ENCODE measurements around the gene MOB3B. TPM values are rescaled to one million over a fixed set of nuclear protein-coding genes. Genes with fewer than 3 reads are reported as not detected.

Gene MOB3B
- total RNA-seq, 1 donor from 2014 or later: 21.8 TPM

DNA sequence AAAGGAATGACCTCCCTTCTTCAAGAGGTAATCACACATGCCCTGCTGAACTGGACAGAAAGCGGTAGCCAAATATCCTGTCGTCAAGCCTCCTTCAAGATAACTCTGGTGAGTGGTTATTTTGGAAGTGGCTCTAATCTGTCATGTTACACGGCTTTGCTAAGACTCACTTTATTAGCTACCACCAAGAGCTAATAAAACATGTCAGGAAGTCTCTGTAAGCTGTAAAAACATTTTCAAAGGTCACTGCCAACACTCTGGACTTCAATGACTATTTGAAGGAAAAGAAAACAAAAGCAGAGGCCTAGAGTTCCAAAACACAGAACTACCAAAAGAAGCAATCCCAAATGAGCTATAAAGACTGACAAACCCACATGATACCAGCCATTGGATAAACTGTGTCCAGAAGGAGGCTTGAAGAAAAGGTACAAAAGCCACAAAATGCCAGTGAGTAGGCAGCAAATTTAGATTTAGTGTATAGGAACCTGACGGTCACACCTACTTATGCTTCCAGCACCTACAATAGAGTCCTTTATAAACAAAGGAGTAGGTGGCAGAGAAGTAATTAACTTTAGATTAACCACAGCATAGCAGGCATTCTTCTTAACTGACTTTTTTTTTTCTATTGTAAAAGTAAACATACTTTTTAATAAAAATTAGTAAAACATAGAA lies 135.3 kb downstream of the MOB3B start:
- no peaks in the 10 kb centered on the region for H3K36me3 Mint-ChIP-seq (ENCODE audit: low read depth)
- H3K4me1 Mint-ChIP-seq: peaks cover 46% of the 10 kb centered on the region
- no peak overlapping the region for H3K27ac Mint-ChIP-seq (ENCODE audit: unreplicated experiment)
- TF ChIP-seq, protein P1, sequence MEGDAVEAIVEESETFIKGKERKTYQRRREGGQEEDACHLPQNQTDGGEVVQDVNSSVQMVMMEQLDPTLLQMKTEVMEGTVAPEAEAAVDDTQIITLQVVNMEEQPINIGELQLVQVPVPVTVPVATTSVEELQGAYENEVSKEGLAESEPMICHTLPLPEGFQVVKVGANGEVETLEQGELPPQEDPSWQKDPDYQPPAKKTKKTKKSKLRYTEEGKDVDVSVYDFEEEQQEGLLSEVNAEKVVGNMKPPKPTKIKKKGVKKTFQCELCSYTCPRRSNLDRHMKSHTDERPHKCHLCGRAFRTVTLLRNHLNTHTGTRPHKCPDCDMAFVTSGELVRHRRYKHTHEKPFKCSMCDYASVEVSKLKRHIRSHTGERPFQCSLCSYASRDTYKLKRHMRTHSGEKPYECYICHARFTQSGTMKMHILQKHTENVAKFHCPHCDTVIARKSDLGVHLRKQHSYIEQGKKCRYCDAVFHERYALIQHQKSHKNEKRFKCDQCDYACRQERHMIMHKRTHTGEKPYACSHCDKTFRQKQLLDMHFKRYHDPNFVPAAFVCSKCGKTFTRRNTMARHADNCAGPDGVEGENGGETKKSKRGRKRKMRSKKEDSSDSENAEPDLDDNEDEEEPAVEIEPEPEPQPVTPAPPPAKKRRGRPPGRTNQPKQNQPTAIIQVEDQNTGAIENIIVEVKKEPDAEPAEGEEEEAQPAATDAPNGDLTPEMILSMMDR (conservative IDR thresholded peaks at IDR 0.05): no peak
- H3K9me3 Mint-ChIP-seq: no peaks in the 10 kb centered on the region
- H3K4me3 Mint-ChIP-seq: no peak overlapping the region
- no peaks in the 10 kb centered on the region for H3K27me3 Mint-ChIP-seq (ENCODE audit: low read depth)
- DNase-seq (ENCODE audit: low read depth, low spot score): no peak

DNA sequence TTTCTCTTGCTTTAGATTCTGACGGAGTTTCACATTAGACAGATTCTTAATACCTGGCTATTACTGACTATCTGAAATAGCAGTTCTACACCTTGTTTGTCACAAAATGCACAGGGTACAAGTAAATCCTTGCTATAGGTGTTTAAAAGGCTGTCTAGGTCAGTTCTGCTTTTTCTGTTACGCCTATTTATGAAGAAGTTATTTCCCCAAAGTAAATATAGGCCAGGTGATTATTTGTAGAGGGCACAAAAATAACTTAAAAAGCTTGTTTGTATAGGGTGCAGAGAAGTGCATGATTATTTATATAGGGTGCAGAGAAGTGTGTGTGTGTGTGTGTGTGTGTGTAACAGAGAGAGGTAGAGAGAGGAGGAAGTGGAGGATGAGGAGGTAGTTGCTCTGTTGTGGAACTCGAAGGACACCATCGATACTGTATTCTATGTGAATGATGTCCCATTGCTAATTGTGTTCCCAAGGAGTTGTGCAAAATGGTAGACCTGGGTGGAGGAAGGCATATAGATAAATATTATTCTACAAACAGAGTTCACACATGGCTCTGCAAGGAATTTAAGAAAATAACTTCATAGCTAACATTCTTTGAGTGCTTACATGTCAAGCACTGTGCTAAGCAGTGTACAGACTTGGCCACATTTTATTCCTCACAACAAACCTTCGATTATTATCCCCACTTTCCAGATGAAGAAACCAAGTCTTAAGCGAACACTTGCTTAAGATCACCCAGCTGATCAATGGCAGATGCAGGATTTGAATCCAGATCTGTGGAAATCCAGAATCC lies 136.4 kb downstream of the MOB3B start:
- Mint-ChIP-seq H3K9me3 (no peaks in the 10 kb centered on the region), H3K4me3 (no peak overlapping the region), H3K27me3 (ENCODE audit: low read depth) (no peaks in the 10 kb centered on the region), H3K36me3 (ENCODE audit: low read depth) (no peaks in the 10 kb centered on the region), H3K27ac (ENCODE audit: unreplicated experiment) (no peak overlapping the region), H3K4me1 (peaks cover 46% of the 10 kb centered on the region)
- no peak for DNase-seq (ENCODE audit: low read depth, low spot score)
- TF ChIP-seq, protein P1 (conservative IDR thresholded peaks at IDR 0.05): no peak

DNA sequence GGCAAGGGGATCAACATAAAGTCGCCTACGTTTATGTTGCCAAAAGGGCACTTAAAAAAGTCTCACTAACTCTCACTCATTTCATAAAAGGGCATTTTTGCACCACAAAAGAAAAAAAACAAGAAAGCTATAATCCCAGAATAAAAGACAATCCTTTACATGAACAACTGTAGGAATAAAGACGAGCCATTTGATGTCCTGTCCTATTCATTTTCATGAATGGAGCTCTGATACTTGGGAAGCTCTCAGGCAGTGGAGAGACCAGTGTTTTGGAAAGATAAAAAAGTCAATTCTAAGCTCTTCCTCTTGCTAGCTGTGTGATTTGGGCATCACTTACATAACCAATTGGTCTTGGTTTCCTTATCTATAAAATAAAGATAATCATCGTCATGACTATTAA lies 137.2 kb downstream of the MOB3B start:
- TF ChIP-seq, protein P1 (conservative IDR thresholded peaks at IDR 0.05): no peak
- Mint-ChIP-seq H3K4me3 (no peak overlapping the region), H3K27ac (ENCODE audit: unreplicated experiment) (no peak overlapping the region), H3K9me3 (no peaks in the 10 kb centered on the region), H3K27me3 (ENCODE audit: low read depth) (no peaks in the 10 kb centered on the region), H3K36me3 (ENCODE audit: low read depth) (no peaks in the 10 kb centered on the region), H3K4me1 (peaks cover 46% of the 10 kb centered on the region)
- no peak for DNase-seq (ENCODE audit: low read depth, low spot score)

DNA sequence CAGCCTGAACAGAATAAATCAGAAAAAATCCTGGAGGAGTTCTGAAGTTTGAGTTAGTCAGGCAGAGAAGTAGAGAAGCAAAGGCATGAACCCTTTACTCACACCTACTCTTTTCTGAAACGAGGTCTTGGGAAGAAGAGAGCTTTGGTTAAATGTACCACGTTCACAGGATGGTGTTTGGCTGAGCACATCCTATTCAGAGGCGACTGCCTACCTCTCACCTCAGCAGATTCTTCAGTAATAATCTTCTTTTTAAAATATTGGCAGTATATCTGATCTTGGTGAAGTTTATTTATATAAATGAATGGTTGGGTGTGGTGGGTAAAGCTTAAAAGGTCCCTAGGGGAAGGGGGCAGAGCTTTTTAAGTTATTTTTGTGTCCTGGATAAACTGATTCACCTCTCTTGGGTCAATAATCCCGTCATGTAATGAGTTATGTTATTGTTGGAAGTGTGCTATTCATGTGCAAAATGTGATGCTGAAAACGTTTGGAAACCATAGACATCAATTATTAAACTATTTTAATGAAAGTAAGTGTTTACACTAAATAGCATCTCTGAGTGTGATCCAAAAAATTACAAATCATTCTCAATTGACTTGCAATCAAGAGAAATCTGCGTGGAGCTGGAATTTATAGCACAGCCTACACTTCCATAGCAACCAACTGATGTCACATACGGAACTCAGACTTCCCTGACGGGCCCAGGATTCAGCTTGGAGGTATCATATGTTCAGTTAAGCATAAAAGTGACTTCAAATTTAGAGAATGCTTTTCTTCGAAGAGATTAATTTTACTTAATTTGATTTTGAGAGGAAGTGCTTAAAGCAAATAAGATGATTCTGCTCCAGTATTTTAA lies 138.3 kb downstream of the MOB3B start:
- TF ChIP-seq, protein P1 (conservative IDR thresholded peaks at IDR 0.05): no peak
- no peak for DNase-seq (ENCODE audit: low read depth, low spot score)
- Mint-ChIP-seq H3K4me1 (peaks cover 42% of the 10 kb centered on the region), H3K27me3 (ENCODE audit: low read depth) (no peaks in the 10 kb centered on the region), H3K27ac (ENCODE audit: unreplicated experiment) (no peak overlapping the region), H3K9me3 (no peaks in the 10 kb centered on the region), H3K36me3 (ENCODE audit: low read depth) (no peaks in the 10 kb centered on the region), H3K4me3 (no peak overlapping the region)

DNA sequence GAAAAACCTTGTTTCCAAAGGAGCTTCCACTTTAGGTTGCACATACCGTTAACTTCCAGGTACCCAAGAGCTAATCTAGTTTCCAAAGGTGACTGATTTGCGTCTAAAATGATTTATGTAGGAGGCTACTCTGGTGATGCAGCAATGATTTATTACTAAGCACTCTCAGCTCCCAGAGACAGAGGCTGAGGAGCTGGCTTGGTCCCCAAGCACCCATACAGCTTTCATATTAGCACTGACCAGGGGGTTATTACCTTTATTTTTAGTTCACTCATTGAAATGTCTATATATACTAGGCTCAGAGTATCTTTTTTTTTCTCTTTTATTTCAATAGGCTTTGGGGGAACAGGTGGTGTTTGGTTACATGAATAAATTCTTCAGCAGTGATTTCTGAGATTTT lies 141.5 kb downstream of the MOB3B start:
- TF ChIP-seq, protein P1 (conservative IDR thresholded peaks at IDR 0.05): no peak
- Mint-ChIP-seq H3K4me3 (no peak overlapping the region), H3K27ac (ENCODE audit: unreplicated experiment) (no peak overlapping the region), H3K27me3 (ENCODE audit: low read depth) (no peaks in the 10 kb centered on the region), H3K9me3 (no peaks in the 10 kb centered on the region), H3K36me3 (ENCODE audit: low read depth) (no peaks in the 10 kb centered on the region), H3K4me1 (peaks cover 15% of the 10 kb centered on the region)
- DNase-seq (ENCODE audit: low read depth, low spot score): no peak
